ENCODE results near the gene AFF1.
"Not testable (repeated sequence)": the region's sequence is repeated elsewhere in the genome, so short reads cannot be mapped to it uniquely, and the experiment has no call there.

Gene AFF1

DNA sequence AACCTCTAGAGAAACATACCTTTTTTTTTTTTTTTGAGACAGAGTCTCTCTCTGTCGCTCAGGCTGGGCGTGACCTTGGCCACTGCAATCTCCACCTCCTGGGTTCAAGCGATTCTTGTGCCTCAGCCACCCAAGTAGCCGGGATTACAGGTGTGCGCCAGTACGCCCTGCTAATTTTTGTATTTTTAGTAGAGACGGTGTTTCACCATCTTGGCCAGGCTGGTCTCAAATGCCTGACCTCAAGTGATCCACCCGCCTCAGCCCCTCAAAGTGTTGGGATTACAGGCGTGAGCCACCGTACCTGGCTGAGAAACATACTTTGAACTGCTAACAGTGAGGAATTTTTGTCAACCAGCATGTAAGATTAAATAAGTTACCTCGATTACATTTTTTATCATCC lies 150.9 kb downstream of the AFF1 start:
- DNase-seq (ENCODE audit: low read depth in 2 of 2), result not testable (repeated sequence)

DNA sequence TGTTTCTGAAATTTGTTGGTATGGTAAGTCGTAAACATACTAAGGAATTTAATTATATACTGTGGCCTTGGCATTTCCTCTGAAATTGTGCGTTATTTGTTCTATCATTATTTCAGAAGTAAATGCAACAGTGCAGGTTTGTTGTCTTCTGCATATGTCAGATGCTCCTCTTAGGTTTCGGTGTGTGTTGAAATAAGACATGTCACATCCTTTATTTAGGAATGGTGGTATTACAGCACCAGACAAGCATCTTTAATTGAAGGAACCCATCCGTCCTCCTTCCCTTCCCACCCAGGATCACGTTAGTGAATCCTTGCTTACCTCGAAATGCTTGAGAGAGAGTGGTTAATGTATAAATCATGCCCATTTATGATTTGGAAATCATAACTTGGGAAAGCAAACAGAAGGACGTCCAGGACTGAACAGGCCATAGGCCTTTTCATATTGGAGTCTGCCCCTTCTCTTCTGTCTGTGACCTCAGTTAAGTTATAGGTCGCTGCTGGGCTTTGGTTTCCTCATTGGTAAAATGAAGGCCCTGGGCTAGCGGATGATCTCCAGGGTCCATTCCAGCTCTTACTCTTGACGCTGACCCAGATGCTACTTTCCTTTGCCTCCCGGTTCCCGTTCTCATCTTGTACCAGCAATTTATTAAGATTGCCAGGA lies 151.5 kb downstream of the AFF1 start:
- DNase-seq (ENCODE audit: low read depth in 2 of 2), result no peak

DNA sequence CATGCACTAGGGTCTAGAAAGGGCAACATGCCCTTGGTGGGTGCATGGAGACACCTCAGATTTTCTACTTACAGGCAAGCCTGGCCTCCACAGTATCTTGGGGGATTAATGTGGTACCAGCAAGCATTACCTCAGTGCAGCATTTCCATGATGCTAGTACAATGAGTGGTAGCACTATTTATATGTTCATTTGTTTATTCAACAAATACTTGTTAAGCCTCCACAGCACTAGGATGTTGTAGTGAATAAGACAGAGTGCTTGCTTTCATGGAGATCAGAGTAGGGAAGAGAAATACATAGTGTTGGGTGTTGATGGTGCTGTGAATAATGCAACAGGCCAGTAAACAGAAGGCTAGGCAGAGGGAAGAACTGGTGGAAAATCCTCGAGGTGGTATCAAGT lies 152.2 kb downstream of the AFF1 start:
- no peak for DNase-seq (ENCODE audit: low read depth in 2 of 2)

DNA sequence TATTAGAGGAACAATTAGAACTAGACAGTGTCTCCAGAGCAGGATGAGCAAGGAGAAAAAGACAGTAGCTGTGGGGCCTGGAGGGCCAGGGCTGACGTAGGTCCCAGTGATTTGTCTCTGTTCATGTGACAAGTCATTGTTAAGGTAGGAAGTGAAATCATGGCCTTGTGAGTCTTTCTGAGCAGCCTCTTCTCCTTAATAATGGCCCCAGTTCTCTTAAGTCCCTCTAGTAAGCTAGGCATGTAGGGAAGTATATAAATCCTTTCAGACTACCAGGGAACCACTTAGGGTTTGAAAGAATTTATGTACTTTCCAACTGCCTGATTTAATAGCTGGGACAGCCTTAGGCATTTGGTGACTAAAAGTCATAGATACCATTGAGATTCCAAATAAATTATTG lies 152.6 kb downstream of the AFF1 start:
- no peak for DNase-seq (ENCODE audit: low read depth in 2 of 2)

DNA sequence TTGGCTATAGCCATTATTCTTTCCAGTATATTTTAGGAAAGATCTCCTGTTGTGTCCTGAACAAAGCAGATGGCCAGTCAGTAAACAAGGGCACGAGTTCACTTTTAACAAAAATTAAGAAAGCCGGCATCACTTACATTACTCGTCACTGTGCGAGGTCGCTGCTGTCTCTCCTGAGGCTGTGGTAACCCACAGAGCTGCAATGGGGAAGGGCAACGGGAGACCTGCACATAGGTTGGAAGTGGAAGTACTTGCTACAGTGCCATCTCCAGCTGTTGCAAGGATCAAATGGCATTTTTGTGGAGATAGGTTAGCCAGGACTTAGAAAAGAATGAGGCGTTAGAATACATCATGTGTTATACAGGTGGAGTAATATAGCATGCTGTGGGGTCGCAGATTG lies 153.4 kb downstream of the AFF1 start:
- no peak for DNase-seq (ENCODE audit: low read depth in 2 of 2)

DNA sequence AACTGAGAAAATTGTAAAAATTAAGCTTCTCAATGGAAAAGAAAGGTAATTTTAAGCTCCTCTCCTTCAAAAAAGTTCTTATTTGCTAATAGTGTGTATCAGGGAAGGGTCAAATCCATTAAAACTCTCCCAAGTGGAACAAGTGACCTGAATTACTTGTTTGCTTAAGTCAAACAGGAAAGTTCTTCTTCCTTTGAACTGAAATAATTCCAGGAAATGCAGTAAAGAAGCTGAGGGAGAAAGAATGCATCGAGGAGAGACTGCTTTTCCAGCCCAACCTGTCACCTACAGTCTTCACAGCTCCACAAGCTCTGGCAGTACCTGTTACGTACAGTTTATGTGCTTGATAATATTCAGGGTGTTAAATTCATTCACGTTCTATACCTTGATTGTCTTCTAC lies 154.6 kb downstream of the AFF1 start:
- DNase-seq (ENCODE audit: low read depth in 2 of 2), result no peak

DNA sequence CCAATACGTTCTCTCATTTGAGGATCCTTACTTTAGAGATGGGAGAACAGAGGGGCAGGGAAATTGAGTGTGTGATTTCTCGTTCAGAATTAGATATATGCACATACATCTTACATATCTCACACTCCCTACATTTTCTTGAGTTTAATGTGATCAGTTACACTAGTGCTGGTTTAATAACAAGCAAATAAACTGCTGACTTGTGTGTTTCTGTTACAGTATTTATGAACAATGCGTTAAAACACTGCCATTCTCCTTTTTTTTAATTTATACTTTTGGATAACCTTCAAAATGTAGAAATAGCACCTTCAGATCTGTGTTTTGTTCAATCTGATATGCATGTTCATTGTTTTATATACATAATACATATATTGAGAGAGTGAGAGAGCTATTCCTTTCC lies 155.5 kb downstream of the AFF1 start:
- DNase-seq (ENCODE audit: low read depth in 2 of 2), result no peak

DNA sequence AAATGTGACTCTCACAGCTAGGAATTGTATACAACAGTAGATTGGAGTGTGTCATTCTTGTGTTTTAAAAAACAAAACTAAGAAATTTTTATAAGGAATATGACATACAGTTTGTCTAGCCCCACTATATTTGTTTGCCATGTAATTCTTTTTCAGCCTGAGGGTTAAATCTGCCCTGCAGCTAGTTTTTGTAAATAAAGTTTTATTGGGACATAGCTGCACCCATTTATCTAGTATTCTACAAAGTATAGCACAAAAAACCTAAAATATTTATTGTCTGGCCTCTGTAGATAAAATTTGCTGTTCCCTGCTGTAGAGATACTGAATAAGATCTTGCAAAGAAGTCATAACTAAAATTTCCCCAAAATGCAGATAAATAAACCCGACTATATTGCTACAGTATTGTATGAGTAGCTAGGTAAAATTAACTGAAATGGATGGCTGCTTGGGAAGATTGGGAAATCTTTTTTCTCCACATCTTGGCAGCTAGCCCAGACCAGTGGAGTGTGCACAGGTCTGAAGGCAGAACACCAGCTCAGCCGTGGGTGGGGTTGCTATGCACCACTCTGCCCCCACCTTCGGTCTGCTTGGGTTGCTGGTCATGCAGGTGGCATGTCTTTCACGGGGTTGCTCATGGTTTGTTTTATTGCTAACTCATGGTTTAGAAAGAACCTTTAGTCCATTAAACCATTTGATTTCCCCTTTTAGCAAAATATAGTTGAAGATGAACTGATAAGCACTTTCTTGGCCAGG lies 157.8 kb downstream of the AFF1 start:
- DNase-seq (ENCODE audit: low read depth in 2 of 2), result no peak

DNA sequence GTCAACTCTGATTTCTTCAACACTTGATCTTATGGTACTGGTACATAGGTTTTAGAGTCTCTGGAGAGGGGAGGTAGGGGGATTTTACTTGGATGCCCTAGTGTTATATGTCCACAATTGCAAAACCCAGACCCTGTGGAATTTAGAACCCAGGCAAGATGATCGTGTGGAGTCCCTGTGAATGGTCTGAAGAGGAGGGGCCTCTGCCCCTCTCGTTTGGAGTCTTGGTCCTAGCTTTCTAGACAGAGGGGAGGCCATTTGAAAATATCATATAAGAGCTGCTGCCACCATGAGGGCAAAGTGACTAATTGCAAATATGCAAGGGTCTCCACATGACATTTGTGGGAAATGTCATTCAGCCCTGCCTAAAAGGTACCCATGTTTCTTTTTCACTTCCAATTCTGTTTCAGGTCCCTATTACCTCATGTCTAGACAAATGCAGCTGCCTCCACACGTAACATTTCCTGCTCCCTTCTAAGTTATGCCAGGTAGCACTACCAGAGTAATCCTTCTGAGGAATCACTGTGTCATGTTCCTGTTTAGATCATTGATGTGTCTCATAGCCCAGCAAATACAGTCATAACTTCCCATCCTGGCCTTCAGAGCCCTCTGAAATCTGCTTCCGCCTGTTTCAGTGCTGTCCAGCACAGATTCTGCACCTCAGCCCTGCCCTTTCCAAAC lies 158.8 kb downstream of the AFF1 start:
- DNase-seq (ENCODE audit: low read depth in 2 of 2), result peak in 1 of 2 donors; percentile 18

DNA sequence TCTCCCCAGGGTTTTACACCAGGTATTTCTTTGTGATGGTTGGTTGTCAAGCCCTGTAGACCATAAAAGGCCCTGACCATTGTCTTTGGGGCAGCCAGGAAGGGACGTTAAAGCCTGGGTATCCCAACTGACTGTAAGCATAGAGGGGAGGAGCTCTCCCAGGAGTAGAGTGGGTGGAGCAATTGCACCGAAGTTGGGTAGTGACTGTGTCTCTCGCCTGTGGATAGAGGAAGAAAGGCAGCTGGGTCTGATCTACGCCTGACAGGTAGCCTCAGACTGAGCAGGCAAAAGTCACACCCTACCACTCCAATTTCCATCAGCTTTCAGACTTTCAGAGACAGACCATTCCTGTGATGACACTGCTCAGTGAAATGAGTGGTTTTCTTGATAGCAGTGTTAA lies 162.3 kb downstream of the AFF1 start:
- no peak for DNase-seq (ENCODE audit: low read depth in 2 of 2)

DNA sequence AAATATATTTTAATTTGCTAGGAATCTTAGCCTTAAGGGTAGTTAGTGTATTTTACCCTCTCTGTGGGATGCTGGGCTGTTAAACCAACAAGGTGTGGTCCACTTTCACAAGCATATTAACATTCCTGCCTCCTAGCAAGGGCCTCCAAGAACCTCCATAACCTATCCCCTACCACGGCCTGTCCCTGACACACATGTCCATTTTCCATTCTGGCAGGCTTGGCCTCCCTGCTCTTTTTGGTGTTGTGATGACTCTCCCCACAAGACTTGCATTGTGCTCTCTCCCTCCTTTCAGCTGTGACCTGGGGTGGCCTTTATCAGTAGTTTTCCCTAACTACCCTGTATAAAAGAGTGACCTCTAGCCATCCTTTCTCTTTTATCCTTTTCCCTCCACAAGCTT lies 165.4 kb downstream of the AFF1 start:
- no peak for DNase-seq (ENCODE audit: low read depth in 2 of 2)

DNA sequence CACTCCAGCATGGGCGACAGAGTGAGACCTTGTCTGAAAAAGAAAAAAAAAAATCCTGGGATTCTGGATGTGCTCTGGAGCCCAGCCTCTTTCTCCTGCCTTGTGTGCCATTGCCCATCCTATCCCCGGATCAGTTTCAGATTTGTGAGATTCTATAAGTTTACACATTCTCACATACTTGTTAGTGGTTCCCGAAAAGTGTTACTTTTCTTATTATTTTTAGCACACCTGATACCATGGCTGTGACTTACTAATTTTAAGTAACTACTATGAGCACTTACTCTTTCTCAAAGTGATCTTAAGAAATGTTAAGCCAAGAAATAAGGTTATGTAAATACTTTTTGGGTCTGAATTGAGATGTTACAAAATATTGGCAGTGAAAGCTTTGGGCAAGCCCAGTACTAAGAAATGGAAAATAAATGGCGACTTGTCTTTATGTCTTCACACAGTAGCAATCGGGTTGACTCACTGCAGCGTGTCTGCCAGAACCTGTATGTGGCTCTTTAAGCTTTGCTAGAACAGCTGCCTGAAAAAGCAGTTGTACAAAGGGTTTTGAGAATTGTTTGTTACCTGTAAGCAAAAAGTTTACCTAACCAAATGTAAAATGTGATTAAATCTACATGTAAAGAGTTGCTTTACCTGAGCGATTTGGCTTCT lies 166.9 kb downstream of the AFF1 start:
- DNase-seq (ENCODE audit: low read depth in 2 of 2), result no peak

DNA sequence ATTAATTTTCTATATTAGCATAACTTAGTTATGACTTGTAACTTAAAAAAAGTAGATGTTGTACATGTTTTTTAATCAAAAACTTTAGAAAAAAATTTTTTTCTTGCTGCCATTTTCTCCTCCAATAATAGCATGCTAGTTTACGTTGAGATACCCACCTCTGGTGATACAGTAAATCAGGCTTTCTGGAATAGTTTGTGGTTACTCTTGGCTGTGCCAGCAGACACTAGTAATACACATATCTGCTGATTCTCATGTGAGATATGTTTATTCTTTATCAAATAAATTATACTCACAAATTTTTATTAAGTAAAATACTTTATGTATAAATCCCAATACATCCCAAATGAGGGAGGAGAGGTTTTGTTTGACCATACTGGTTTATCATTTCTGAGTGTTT lies 168.3 kb downstream of the AFF1 start:
- DNase-seq (ENCODE audit: low read depth in 2 of 2), result no peak

DNA sequence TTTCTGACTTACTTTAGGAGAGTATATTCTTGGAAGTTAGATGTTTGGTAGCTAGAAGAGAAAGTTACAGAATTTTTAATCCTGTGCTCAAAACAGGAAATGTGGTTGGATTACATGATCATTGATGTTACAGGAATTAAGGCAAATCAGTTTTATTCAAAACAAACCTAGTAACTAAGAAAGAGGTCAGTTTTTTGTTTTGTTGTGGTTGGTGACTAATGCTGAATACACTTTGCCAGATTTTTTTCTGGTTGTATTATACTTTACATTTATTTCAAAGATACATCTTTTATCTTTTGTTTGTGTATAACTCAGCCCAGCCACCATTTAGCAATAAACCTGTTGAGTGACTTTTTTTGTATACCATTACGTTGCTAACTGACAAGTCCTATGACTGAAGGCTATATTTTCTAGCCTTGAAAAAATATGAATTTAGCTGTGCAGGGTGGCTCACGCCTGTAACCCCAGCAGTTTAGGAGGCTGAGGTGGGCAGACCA lies 168.9 kb downstream of the AFF1 start:
- no peak for DNase-seq (ENCODE audit: low read depth in 2 of 2)

DNA sequence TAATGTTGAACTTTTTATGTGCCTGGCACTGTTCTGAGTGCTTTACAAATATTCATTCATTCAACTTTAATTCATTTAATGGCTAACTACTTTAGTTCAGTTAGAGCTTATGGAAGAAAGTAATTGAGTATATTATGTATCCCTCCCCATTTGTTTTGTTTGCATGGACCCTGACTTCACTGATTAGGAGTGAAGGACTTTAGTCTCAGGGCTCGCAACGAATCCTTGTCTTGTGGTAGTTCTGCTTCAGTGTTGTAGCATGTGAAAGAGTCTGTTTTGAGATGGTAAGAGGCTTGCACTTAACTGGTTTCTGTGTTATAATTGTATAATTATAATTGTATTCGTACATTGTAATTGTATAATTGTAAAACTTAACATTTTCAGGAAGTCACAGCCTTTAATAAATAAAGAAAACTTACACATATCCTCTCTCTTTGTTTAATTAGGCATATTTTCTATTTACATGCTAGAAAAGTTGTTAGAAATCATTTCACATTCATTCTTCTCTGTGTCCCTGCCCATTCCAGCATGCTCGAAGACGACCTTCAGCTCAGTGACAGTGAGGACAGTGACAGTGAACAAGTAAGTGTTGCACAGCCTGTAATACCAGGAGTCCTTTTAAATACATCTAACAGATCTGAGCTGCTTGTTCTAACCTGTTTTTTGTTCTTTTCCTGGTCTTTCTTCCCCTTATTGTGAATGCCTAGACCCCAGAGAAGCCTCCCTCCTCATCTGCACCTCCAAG lies 170.5 kb downstream of the AFF1 start:
- DNase-seq (ENCODE audit: low read depth in 2 of 2), result no peak

DNA sequence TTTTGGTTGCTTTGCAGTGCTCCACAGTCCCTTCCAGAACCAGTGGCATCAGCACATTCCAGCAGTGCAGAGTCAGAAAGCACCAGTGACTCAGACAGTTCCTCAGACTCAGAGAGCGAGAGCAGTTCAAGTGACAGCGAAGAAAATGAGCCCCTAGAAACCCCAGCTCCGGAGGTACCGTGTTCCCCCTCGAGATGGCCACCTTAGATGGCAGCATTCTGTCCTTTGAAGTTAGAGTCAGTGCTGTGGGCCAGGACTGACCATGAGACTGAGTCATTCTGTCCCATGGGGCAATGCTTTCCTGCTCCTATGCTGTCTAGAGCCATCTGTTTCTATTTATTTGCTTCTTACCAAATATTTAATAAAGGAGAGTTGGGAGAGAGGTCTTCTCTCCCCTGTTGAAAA lies 173.3 kb downstream of the AFF1 start:
- no peak for DNase-seq (ENCODE audit: low read depth in 2 of 2)

DNA sequence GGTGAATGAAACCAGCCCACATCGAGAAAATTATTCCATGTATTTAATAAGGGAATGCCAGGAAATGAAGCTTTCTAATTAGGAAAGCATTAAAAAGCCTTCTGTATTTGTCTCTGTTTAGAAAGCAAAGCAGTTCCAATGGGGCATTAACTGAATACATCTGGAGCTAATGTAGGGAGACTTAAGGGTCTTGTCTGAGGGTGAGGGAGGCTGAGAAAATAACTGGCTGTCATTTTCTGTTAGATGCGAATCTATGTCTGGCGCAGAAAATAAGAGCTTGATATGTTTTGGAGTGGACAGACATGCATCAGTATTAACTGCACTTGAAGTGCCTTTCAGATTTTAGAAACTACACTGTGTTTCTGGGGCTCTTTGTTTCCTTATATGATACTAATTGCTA lies 174.3 kb downstream of the AFF1 start:
- no peak for DNase-seq (ENCODE audit: low read depth in 2 of 2)

DNA sequence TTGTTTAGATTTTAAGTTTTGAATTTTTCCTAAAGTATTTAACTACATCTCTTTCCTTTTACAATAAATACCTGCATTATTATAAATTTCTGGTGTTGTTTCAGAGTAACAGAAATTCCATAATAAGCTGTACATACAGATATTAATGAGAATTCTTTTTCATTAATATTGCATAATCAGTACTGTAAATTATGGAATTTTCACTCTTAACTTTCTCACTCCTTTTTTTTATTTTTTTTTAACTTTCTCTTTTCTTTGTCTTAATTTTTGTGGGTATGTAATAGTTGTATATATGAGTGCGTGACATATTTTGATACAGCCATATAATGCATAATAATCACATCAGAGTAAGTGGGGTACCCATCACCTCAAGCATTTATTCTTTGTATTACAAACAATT lies 175.1 kb downstream of the AFF1 start:
- DNase-seq (ENCODE audit: low read depth in 2 of 2), result no peak

DNA sequence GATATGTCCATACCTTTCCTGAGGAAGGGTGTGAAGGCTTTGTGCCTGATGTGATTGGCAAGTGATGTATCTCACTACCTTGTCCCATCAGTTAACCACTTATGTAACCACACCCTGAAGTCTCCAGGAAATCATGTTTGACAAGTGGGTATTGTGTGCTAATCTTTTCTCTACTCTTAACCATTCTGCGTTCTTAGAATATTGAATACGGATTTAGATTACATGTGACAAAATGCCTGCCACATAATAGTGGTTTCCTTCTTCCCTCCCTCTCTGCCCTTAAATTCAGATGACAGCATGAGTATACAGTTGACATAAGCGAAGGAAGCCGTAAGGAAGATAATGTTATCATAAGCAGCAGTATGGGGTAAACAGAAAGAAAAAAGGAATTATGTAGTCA lies 177.3 kb downstream of the AFF1 start:
- DNase-seq (ENCODE audit: low read depth in 2 of 2), result no peak

DNA sequence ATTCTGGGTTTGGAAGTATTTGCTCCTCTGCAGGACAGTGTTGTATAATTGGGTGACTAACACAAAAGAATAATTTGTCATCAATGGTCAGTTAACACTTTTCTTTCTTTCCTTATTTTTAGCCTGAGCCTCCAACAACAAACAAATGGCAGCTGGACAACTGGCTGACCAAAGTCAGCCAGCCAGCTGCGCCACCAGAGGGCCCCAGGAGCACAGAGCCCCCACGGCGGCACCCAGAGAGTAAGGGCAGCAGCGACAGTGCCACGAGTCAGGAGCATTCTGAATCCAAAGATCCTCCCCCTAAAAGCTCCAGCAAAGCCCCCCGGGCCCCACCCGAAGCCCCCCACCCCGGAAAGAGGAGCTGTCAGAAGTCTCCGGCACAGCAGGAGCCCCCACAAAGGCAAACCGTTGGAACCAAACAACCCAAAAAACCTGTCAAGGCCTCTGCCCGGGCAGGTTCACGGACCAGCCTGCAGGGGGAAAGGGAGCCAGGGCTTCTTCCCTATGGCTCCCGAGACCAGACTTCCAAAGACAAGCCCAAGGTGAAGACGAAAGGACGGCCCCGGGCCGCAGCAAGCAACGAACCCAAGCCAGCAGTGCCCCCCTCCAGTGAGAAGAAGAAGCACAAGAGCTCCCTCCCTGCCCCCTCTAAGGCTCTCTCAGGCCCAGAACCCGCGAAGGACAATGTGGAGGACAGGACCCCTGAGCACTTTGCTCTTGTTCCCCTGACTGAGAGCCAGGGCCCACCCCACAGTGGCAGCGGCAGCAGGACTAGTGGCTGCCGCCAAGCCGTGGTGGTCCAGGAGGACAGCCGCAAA lies 179.6 kb downstream of the AFF1 start:
- no peak for DNase-seq (ENCODE audit: low read depth in 2 of 2)

DNA sequence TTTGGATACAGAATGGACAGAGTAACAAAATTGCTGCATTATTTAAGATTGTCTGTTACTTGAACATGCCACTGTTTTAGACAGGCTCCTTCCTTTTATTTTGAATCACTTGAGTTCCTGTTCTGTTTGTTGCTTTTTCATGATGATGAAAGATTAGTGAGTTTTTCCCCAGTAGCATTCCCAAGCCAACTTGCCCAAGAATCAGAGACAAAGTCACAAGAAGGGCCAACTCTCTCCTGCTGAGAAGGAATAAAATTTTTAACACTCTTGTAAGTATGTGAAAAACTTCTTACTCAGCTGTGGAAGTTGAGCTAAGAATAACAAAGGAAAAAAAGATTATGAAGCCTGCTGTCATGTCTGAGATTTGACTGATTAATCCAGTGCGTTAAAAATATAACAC lies 181.4 kb downstream of the AFF1 start:
- no peak for DNase-seq (ENCODE audit: low read depth in 2 of 2)
